CD4-positive, CD25-positive, alpha-beta regulatory T cell (primary cell): Measurements from ENCODE around the gene CHD9. TPM values are rescaled to one million over a fixed set of nuclear protein-coding genes. Genes with fewer than 3 reads are reported as not detected.

ENCODE experiments used
- ATAC-seq, 2 donors: fragments of 150-1000 bp; cut with Tn5 transposase; one replicate each; pipeline ENCODE4 v1.10.0; 2021; ENCODE audit warnings: low read depth in 2 of 2, moderate number of reproducible peaks in 2 of 2, moderate library complexity in 1 of 2
- DNase-seq, 3 donors: peaks; one replicate each; pipeline versions ENCODE4 v3.0.0 to v3.0.0-alpha.2; 2012 to 2022; ENCODE audit warnings: mixed read lengths in 1 of 3
- H3K27ac ChIP-seq: one replicate; pipeline ENCODE4 v1.7.0; 2013; ENCODE audit warnings: mild to moderate bottlenecking, low read length; ENCODE audit not compliant: insufficient read depth, poor library complexity, severe bottlenecking
- H3K27me3 ChIP-seq: one replicate; pipeline ENCODE4 v1.7.0; 2013; ENCODE audit warnings: low read length; ENCODE audit not compliant: control insufficient read depth, insufficient read depth
- H3K36me3 ChIP-seq: one replicate; pipeline ENCODE4 v1.7.0; 2013; ENCODE audit warnings: mild to moderate bottlenecking, low read length, moderate library complexity; ENCODE audit not compliant: control insufficient read depth, insufficient read depth
- H3K4me1 ChIP-seq: 2 replicates; pipeline ENCODE4 v1.7.0; 2013; ENCODE audit warnings: mild to moderate bottlenecking, low read length; ENCODE audit not compliant: insufficient read depth, control insufficient read depth, poor library complexity, severe bottlenecking
- H3K4me3 ChIP-seq: one replicate; pipeline ENCODE4 v1.7.0; 2013; ENCODE audit warnings: low read depth, mild to moderate bottlenecking, low read length, moderate library complexity
- H3K9me3 ChIP-seq, 2 experiments: 1 replicate in 1 of 2; 2 replicates in 1 of 2; pipeline ENCODE4 v1.7.0; 2013; ENCODE audit warnings: low read length in 2 of 2, mild to moderate bottlenecking in 1 of 2, moderate library complexity in 1 of 2; ENCODE audit not compliant: control insufficient read depth in 2 of 2
- H3K27ac Mint-ChIP-seq, 3 donors: one replicate each; pipeline ENCODE4 v1.8.0; 2020 to 2022; ENCODE audit warnings: mild to moderate bottlenecking in 3 of 3, mixed read lengths in 3 of 3, moderate library complexity in 2 of 3
- H3K27me3 Mint-ChIP-seq: one replicate; pipeline ENCODE4 v1.8.0; 2022; ENCODE audit warnings: mild to moderate bottlenecking, mixed read lengths
- H3K36me3 Mint-ChIP-seq: one replicate; pipeline ENCODE4 v1.8.0; 2020; ENCODE audit warnings: mixed read lengths
- H3K4me1 Mint-ChIP-seq, 4 donors: one replicate each; pipeline ENCODE4 v1.8.0; 2020 to 2022; ENCODE audit warnings: mixed read lengths in 4 of 4, mild to moderate bottlenecking in 1 of 4
- H3K4me3 Mint-ChIP-seq, 4 donors: one replicate each; pipeline ENCODE4 v1.8.0; 2020 to 2022; ENCODE audit warnings: mild to moderate bottlenecking in 4 of 4, mixed read lengths in 4 of 4, moderate library complexity in 3 of 4
- H3K9me3 Mint-ChIP-seq, 7 donors: one replicate each; pipeline ENCODE4 v1.8.0; 2020 to 2022; ENCODE audit warnings: mixed read lengths in 7 of 7, mild to moderate bottlenecking in 3 of 7, moderate library complexity in 2 of 7
- polyA plus RNA-seq, 4 donors: library from polyadenylated mRNA; unstranded; fragments of 300-500 nt; fragmentation: Illumina TruSeq; gene quantifications; one replicate each; pipeline ENCODE4 v1.2.3, GENCODE V29; 2021
- total RNA-seq: library from RNA; stranded (reverse); gene quantifications from one replicate; pipeline ENCODE4 v1.2.3, GENCODE V29; 2022

CHD9 gene
- total and polyA plus RNA-seq, 5 donors from 2014 or later = 17.6 to 32.7 (median 23.2) TPM

DNA sequence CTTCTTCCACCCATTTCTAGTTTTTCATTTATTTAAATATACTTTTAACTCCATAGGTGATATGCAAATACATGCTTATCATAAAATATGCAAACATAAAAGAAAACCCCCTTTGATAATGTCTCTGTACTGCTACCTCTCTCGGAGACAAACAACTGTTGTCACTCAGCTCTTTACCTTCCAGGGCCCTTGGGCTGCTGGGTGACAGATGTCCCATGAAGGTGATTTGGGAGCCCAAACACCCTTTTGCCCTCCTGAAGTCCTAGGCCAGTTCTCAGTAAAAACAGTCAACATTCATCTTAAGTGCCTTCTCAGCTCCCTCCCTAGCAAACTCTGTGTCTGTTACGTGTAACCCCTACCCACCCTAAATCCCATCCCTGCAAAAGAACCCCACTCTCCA, 37.5 kb downstream of the CHD9 start:
- Mint-ChIP-seq H3K36me3 (no peaks in the 10 kb centered on the region), H3K9me3 (no peaks in the 10 kb centered on the region), H3K27me3 (no peaks in the 10 kb centered on the region), H3K4me3 (peak overlapping the region in 1 of 4 donors; percentile 73), H3K27ac (no peak overlapping the region), H3K4me1 (peaks cover 0 to 8% (median 3%) of the 10 kb centered on the region in 4 donors)
- ATAC-seq = no peak
- no peak overlapping the region for H3K27ac ChIP-seq
- no peaks in the 10 kb centered on the region for H3K27me3 ChIP-seq
- H3K9me3 ChIP-seq = no peaks in the 10 kb centered on the region
- H3K36me3 ChIP-seq = no peaks in the 10 kb centered on the region
- H3K4me3 ChIP-seq = no peak overlapping the region
- no peaks in the 10 kb centered on the region for H3K4me1 ChIP-seq
- no peak for DNase-seq

DNA sequence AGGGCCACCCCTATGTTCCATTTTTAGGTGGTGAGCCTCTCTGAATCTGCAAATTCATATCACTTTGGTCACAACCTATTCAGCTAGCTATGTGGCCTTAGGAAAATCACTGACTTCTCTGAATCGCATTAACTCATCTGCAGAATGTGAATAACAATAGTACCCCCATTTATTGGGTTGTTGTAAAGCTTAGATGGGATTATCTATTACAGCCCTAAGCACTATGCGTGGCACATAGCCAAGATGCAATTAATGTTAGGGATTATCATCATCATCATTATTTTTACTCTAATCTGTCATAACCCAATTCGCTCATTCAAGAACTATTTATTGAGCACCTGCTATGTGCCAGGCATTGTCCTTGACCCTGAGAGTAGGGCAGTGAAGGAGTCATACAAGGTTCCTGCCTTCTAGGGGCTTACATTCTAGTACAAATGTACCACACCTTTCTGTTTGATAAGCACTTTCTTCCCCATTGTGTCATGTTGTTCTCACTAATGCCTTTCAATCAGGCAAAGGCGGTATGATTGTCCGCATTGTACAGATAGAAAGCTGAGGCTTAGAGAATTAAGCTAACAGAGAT, 38.5 kb downstream of the CHD9 start:
- Histone ChIP-seq H3K4me1 (no peaks in the 10 kb centered on the region), H3K9me3 (no peaks in the 10 kb centered on the region), H3K4me3 (no peak overlapping the region), H3K27ac (no peak overlapping the region), H3K36me3 (no peaks in the 10 kb centered on the region), H3K27me3 (no peaks in the 10 kb centered on the region)
- Mint-ChIP-seq H3K36me3 (no peaks in the 10 kb centered on the region), H3K4me3 (no peak overlapping the region), H3K4me1 (peaks cover 0 to 8% (median 3%) of the 10 kb centered on the region in 4 donors), H3K27ac (no peak overlapping the region), H3K9me3 (no peaks in the 10 kb centered on the region), H3K27me3 (no peaks in the 10 kb centered on the region)
- DNase-seq (no peak), ATAC-seq (no peak)

DNA sequence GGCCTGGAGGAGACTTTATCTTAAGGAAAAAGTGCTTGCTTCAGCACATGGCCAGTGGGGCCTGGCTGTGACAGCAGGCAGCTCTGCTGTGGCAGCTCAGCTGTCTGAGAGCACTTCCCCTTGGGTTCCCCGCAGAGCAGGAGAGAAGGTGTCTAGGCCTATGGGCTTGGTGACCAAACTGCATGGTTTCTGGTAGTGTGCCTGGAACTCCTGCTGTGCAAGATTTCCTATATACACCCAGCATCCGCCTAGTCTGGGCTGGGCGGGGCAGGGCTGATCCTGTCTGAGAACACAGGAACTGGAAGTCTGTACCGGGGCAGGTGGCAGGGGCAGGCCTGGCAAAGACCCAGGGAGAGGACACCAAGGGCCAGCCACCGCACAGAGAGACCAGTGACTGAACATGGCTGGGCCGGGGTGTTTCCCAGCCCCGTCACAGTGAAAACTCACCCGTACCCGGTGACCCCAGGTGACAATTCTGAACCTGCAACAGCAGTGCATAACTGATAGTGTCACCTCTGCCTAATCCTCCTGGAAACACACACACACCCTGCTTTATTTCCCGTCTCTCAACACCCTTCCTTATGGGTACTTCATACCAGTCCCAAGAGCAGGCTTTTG, 39.3 kb downstream of the CHD9 start:
- Mint-ChIP-seq H3K4me3 (no peak overlapping the region), H3K9me3 (no peaks in the 10 kb centered on the region), H3K27me3 (no peaks in the 10 kb centered on the region), H3K27ac (no peak overlapping the region), H3K4me1 (peaks cover 7 to 15% (median 8%) of the 10 kb centered on the region in 4 donors), H3K36me3 (no peaks in the 10 kb centered on the region)
- no peak overlapping the region for H3K27ac ChIP-seq
- H3K36me3 ChIP-seq = no peaks in the 10 kb centered on the region
- no peak for ATAC-seq
- peaks cover 7% of the 10 kb centered on the region for H3K4me1 ChIP-seq
- no peak for DNase-seq
- H3K4me3 ChIP-seq = no peak overlapping the region
- no peaks in the 10 kb centered on the region for H3K9me3 ChIP-seq
- H3K27me3 ChIP-seq = no peaks in the 10 kb centered on the region

DNA sequence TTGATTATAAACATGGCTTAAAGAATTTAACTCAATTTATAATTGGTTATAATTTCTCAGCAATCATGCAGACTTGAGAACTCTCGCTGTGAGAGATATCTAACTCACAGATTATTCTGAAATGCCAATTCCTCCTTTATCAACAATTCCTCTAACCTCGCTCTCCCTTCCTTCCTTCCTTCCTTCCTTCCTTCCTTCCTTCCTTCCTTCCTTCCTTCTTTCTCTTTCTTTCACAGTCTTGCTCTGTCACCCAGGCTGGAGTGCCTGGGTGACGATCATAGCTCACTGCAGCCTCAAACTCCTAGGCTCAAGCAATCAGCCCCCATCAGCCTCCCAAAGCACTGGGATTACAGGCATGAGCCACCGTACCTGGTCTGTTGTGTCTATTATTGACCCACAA, 42.4 kb downstream of the CHD9 start:
- H3K27me3 ChIP-seq = no peaks in the 10 kb centered on the region
- Mint-ChIP-seq H3K36me3 (no peaks in the 10 kb centered on the region), H3K27me3 (no peaks in the 10 kb centered on the region), H3K27ac (peak overlapping the region in 1 of 3 donors; percentile 52), H3K4me1 (peaks cover 6 to 25% (median 13%) of the 10 kb centered on the region in 4 donors), H3K4me3 (no peak overlapping the region), H3K9me3 (no peaks in the 10 kb centered on the region)
- no peaks in the 10 kb centered on the region for H3K36me3 ChIP-seq
- no peak overlapping the region for H3K27ac ChIP-seq
- no peak for ATAC-seq
- no peak for DNase-seq
- H3K9me3 ChIP-seq = no peaks in the 10 kb centered on the region
- H3K4me1 ChIP-seq = peaks cover 18% of the 10 kb centered on the region
- H3K4me3 ChIP-seq = no peak overlapping the region

DNA sequence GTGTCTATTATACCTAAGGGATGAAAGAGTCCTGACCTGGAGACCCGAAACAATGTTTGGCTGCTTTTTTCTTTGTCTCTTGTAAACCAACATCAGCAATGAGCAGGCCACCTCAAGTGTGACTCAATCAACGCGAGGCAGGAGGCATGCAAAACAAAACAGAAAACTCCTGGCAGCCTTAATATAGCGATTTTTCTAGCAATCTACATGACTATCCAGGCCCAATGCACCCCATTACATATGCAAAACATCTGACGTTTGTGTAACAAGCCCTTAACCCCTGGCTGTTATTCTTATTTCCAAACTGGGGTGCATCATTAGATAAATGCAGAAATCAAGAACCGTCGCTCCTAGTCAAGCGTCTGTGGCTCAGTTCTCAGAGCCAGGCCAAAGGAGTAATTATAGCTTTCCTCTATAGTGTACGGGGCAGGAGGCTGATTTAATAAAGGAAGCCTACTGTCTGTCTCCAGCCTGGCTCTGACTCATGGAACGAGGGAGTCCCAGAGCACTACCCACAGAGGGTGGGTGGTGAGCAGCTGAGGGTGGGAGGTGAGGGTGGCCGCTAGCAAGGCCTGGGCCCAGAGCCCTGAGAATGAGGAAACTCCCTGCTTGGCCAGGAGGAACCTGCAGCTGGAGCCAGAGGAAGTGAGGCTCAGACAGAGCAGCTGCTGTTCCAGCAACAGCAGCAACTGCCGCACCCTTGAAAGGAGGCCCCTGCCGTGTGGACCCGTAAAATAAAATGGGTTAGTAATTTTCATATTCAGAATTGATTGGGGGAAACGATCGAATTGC, 43.9 kb downstream of the CHD9 start:
- Mint-ChIP-seq H3K27me3 (no peaks in the 10 kb centered on the region), H3K27ac (peak overlapping the region; percentile 86 to 98 (median 98)), H3K9me3 (no peaks in the 10 kb centered on the region), H3K4me1 (peaks cover 6 to 23% (median 13%) of the 10 kb centered on the region in 4 donors), H3K36me3 (no peaks in the 10 kb centered on the region), H3K4me3 (peak overlapping the region; percentile 77 to 94 (median 92))
- peak; percentile 14 to 58 (median 24) for DNase-seq
- ATAC-seq = peak; percentile 63 to 67
- no peaks in the 10 kb centered on the region for H3K36me3 ChIP-seq
- H3K27ac ChIP-seq = peak overlapping the region; percentile 68
- H3K4me1 ChIP-seq = peaks cover 18% of the 10 kb centered on the region
- peak overlapping the region; percentile 86 for H3K4me3 ChIP-seq
- H3K27me3 ChIP-seq = no peaks in the 10 kb centered on the region
- no peaks in the 10 kb centered on the region for H3K9me3 ChIP-seq

DNA sequence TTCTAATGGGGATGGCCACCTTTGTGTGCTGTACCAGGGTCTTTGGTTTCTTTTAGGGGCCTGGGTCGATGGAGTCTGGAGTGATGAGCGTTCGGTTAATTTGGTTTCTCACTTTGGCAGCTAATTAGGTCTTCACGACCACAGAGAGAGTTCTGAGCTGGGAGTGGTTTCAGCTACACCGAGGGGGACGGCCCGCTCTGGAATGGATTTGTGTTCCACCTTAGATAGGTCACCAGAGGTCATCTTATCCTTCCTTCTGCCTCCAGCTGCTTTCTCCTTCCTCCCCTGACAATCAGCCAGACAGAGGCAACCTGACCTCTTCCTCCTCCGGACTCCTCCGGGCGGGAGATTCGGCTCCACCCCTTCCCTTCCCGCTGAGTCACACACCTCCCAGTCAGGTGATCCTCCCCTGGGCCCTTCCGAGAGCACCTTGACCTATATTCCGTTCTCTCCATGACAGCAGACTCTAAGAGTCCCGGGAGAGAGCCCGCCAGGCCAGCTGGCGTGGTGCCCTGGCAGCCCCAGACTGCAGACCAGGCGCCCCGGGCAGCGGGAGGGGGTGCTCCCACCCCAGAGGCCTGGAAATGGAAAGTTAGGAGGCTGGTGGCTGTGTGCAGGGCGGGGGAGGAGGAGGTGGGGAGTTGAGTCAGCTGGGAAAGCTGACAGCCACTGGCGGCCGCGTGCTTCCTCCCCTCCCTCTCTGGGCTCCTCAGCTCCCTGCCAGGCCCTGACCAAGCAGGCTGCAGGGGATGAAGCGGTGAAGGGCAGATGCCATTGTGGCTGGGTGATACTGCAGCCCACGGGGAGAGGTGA, 44.7 kb downstream of the CHD9 start:
- Histone ChIP-seq H3K4me1 (peaks cover 18% of the 10 kb centered on the region), H3K9me3 (no peaks in the 10 kb centered on the region), H3K36me3 (no peaks in the 10 kb centered on the region), H3K4me3 (peak overlapping the region; percentile 86), H3K27ac (peak overlapping the region; percentile 68), H3K27me3 (no peaks in the 10 kb centered on the region)
- Mint-ChIP-seq H3K36me3 (peaks cover 2% of the 10 kb centered on the region), H3K27ac (peak overlapping the region; percentile 86 to 98 (median 98)), H3K27me3 (no peaks in the 10 kb centered on the region), H3K9me3 (no peaks in the 10 kb centered on the region), H3K4me3 (peak overlapping the region; percentile 80 to 94 (median 92)), H3K4me1 (peaks cover 6 to 23% (median 13%) of the 10 kb centered on the region in 4 donors)
- ATAC-seq (peak; percentile 59 to 62), DNase-seq (peak; percentile 33 to 61 (median 34))

DNA sequence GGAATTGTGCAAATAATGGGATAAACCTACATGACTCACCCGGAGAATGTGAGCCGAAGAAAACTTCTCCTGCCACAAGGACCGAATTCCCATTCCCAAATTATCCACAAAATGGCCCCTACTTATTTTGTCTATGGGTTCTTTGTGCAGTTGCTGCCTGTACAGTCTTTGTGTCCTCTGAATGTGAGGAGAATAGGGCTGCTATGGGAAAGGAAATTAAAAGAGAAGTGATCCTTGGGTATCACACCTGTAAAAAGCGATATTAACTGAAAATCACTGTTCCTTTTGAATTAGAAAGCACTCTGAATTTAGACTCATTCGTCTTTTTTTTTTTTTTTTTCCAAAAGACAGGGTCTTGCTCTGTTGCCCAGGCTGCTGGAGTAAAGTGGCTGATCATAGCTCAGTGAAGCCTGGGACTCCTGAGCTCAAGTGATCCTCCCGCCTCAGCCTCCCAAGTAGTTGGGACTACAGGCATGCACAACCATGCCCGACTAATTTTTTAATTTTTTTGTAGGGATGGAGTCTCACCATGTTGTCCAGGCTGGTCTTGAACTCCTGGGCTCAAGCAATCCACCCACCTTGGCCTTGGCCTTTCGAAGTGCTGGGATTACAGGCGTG, 45.4 kb downstream of the CHD9 start:
- peaks cover 6 to 23% (median 13%) of the 10 kb centered on the region in 4 donors for H3K4me1 Mint-ChIP-seq
- Histone ChIP-seq H3K27ac (peak overlapping the region; percentile 68), H3K4me1 (peaks cover 18% of the 10 kb centered on the region), H3K27me3 (no peaks in the 10 kb centered on the region), H3K4me3 (no peak overlapping the region), H3K36me3 (no peaks in the 10 kb centered on the region), H3K9me3 (no peaks in the 10 kb centered on the region)
- DNase-seq (no peak), ATAC-seq (no peak)
- H3K27ac Mint-ChIP-seq = peak overlapping the region; percentile 47 to 71 (median 67)
- H3K36me3 Mint-ChIP-seq = peaks cover 2% of the 10 kb centered on the region
- peak overlapping the region; percentile 63 to 82 (median 76) for H3K4me3 Mint-ChIP-seq
- H3K9me3 Mint-ChIP-seq = no peaks in the 10 kb centered on the region
- H3K27me3 Mint-ChIP-seq = no peaks in the 10 kb centered on the region
